Measurements from ENCODE around the gene ODAD4.

GRCh38 chr17:41959030-41959335 is 28.6 kb downstream of the ODAD4 start:
- TF ChIP-seq POLR2A (IDR thresholded peaks at IDR 0.05) (no peak), POLR2AphosphoS5 (IDR thresholded peaks at IDR 0.05; ENCODE audit: insufficient read depth in 1 of 2, low read depth in 1 of 2) (no peak)
